CD4-positive, CD25-positive, alpha-beta regulatory T cell (primary cell): ENCODE results near the gene MED12. TPM values are rescaled to one million over a fixed set of nuclear protein-coding genes. Genes with fewer than 3 reads are reported as not detected.

Experiments
- ATAC-seq, 2 donors: fragments of 150-1000 bp; cut with Tn5 transposase; one replicate each; pipeline ENCODE4 v1.10.0; 2021; ENCODE audit warnings: low read depth in 2 of 2, moderate number of reproducible peaks in 2 of 2, moderate library complexity in 1 of 2
- DNase-seq, 3 donors: peaks; one replicate each; pipeline versions ENCODE4 v3.0.0 to v3.0.0-alpha.2; 2012 to 2022; ENCODE audit warnings: mixed read lengths in 1 of 3
- H3K27ac ChIP-seq: one replicate; pipeline ENCODE4 v1.7.0; 2013; ENCODE audit warnings: mild to moderate bottlenecking, low read length; ENCODE audit not compliant: insufficient read depth, poor library complexity, severe bottlenecking
- H3K27me3 ChIP-seq: one replicate; pipeline ENCODE4 v1.7.0; 2013; ENCODE audit warnings: low read length; ENCODE audit not compliant: control insufficient read depth, insufficient read depth
- H3K36me3 ChIP-seq: one replicate; pipeline ENCODE4 v1.7.0; 2013; ENCODE audit warnings: mild to moderate bottlenecking, low read length, moderate library complexity; ENCODE audit not compliant: control insufficient read depth, insufficient read depth
- H3K4me1 ChIP-seq: 2 replicates; pipeline ENCODE4 v1.7.0; 2013; ENCODE audit warnings: mild to moderate bottlenecking, low read length; ENCODE audit not compliant: insufficient read depth, control insufficient read depth, poor library complexity, severe bottlenecking
- H3K4me3 ChIP-seq: one replicate; pipeline ENCODE4 v1.7.0; 2013; ENCODE audit warnings: low read depth, mild to moderate bottlenecking, low read length, moderate library complexity
- H3K9me3 ChIP-seq, 2 experiments: 1 replicate in 1 of 2; 2 replicates in 1 of 2; pipeline ENCODE4 v1.7.0; 2013; ENCODE audit warnings: low read length in 2 of 2, mild to moderate bottlenecking in 1 of 2, moderate library complexity in 1 of 2; ENCODE audit not compliant: control insufficient read depth in 2 of 2
- H3K27ac Mint-ChIP-seq, 3 donors: one replicate each; pipeline ENCODE4 v1.8.0; 2020 to 2022; ENCODE audit warnings: mild to moderate bottlenecking in 3 of 3, mixed read lengths in 3 of 3, moderate library complexity in 2 of 3
- H3K27me3 Mint-ChIP-seq: one replicate; pipeline ENCODE4 v1.8.0; 2022; ENCODE audit warnings: mild to moderate bottlenecking, mixed read lengths
- H3K36me3 Mint-ChIP-seq: one replicate; pipeline ENCODE4 v1.8.0; 2020; ENCODE audit warnings: mixed read lengths
- H3K4me1 Mint-ChIP-seq, 4 donors: one replicate each; pipeline ENCODE4 v1.8.0; 2020 to 2022; ENCODE audit warnings: mixed read lengths in 4 of 4, mild to moderate bottlenecking in 1 of 4
- H3K4me3 Mint-ChIP-seq, 4 donors: one replicate each; pipeline ENCODE4 v1.8.0; 2020 to 2022; ENCODE audit warnings: mild to moderate bottlenecking in 4 of 4, mixed read lengths in 4 of 4, moderate library complexity in 3 of 4
- H3K9me3 Mint-ChIP-seq, 7 donors: one replicate each; pipeline ENCODE4 v1.8.0; 2020 to 2022; ENCODE audit warnings: mixed read lengths in 7 of 7, mild to moderate bottlenecking in 3 of 7, moderate library complexity in 2 of 7
- polyA plus RNA-seq, 4 donors: library from polyadenylated mRNA; unstranded; fragments of 300-500 nt; fragmentation: Illumina TruSeq; gene quantifications; one replicate each; pipeline ENCODE4 v1.2.3, GENCODE V29; 2021
- total RNA-seq: library from RNA; stranded (reverse); gene quantifications from one replicate; pipeline ENCODE4 v1.2.3, GENCODE V29; 2022

Gene MED12
- total and polyA plus RNA-seq, 5 donors from 2014 or later = 6.3 to 83.8 (median 9.1) TPM

GRCh38 chrX:71182871-71183270 is 64.5 kb downstream of the MED12 start:
- ATAC-seq (no peak), DNase-seq (no peak)
- peaks cover 0 to 1% (median 0%) of the 10 kb centered on the region in 7 donors for H3K9me3 Mint-ChIP-seq
- peak overlapping the region; percentile 90 to 98 (median 95) for H3K4me3 Mint-ChIP-seq
- Histone ChIP-seq H3K27me3 (no peaks in the 10 kb centered on the region), H3K4me1 (peaks cover 19% of the 10 kb centered on the region), H3K9me3 (no peaks in the 10 kb centered on the region), H3K4me3 (peak overlapping the region; percentile 87), H3K27ac (peak overlapping the region; percentile 97), H3K36me3 (peaks cover 2% of the 10 kb centered on the region)
- H3K27ac Mint-ChIP-seq = peak overlapping the region; percentile 98 to 99 (median 98)
- H3K27me3 Mint-ChIP-seq = no peaks in the 10 kb centered on the region
- H3K36me3 Mint-ChIP-seq = no peaks in the 10 kb centered on the region
- H3K4me1 Mint-ChIP-seq = peaks cover 0 to 29% (median 6%) of the 10 kb centered on the region in 4 donors

GRCh38 chrX:71183341-71183740 is 64.9 kb downstream of the MED12 start:
- Mint-ChIP-seq H3K4me1 (peaks cover 0 to 29% (median 6%) of the 10 kb centered on the region in 4 donors), H3K36me3 (no peaks in the 10 kb centered on the region), H3K4me3 (no peak overlapping the region), H3K9me3 (peaks cover 0 to 1% (median 0%) of the 10 kb centered on the region in 7 donors), H3K27ac (peak overlapping the region in 1 of 3 donors; percentile 26), H3K27me3 (no peaks in the 10 kb centered on the region)
- Histone ChIP-seq H3K9me3 (no peaks in the 10 kb centered on the region), H3K27ac (peak overlapping the region; percentile 97), H3K4me3 (no peak overlapping the region), H3K4me1 (peaks cover 19% of the 10 kb centered on the region), H3K36me3 (no peaks in the 10 kb centered on the region), H3K27me3 (no peaks in the 10 kb centered on the region)
- ATAC-seq (no peak), DNase-seq (no peak)

- no peak for DNase-seq
- H3K27me3 Mint-ChIP-seq = no peaks in the 10 kb centered on the region
- H3K4me3 ChIP-seq = no peak overlapping the region
- no peaks in the 10 kb centered on the region for H3K27me3 ChIP-seq
- H3K36me3 Mint-ChIP-seq = no peaks in the 10 kb centered on the region
- peaks cover 0 to 25% (median 6%) of the 10 kb centered on the region in 4 donors for H3K4me1 Mint-ChIP-seq
- peaks cover 0 to 1% (median 0%) of the 10 kb centered on the region in 7 donors for H3K9me3 Mint-ChIP-seq
- no peaks in the 10 kb centered on the region for H3K36me3 ChIP-seq
- H3K4me3 Mint-ChIP-seq = peak overlapping the region in 2 of 4 donors; percentile 25 to 77
- H3K4me1 ChIP-seq = peaks cover 19% of the 10 kb centered on the region
- no peak overlapping the region for H3K27ac Mint-ChIP-seq
- H3K9me3 ChIP-seq = no peaks in the 10 kb centered on the region
- no peak overlapping the region for H3K27ac ChIP-seq
- ATAC-seq = no peak
Observed at GRCh38 chrX:71184092-71184491, 65.7 kb downstream of the MED12 start.

GRCh38 chrX:71184803-71185495 is 66.6 kb downstream of the MED12 start:
- no peaks in the 10 kb centered on the region for H3K36me3 Mint-ChIP-seq
- ATAC-seq (no peak), DNase-seq (no peak)
- peaks cover 0 to 1% (median 0%) of the 10 kb centered on the region in 7 donors for H3K9me3 Mint-ChIP-seq
- H3K4me3 Mint-ChIP-seq = no peak overlapping the region
- H3K36me3 ChIP-seq = no peaks in the 10 kb centered on the region
- peaks cover 19% of the 10 kb centered on the region for H3K4me1 ChIP-seq
- peaks cover 0 to 22% (median 6%) of the 10 kb centered on the region in 4 donors for H3K4me1 Mint-ChIP-seq
- H3K27me3 ChIP-seq = no peaks in the 10 kb centered on the region
- H3K4me3 ChIP-seq = no peak overlapping the region
- no peaks in the 10 kb centered on the region for H3K9me3 ChIP-seq
- H3K27me3 Mint-ChIP-seq = no peaks in the 10 kb centered on the region
- no peak overlapping the region for H3K27ac ChIP-seq
- peak overlapping the region in 1 of 3 donors; percentile 16 for H3K27ac Mint-ChIP-seq

GRCh38 chrX:71191248-71191647 is 72.9 kb downstream of the MED12 start:
- Mint-ChIP-seq H3K9me3 (no peaks in the 10 kb centered on the region), H3K27me3 (no peaks in the 10 kb centered on the region), H3K36me3 (no peaks in the 10 kb centered on the region), H3K4me1 (peaks cover 6 to 32% (median 14%) of the 10 kb centered on the region in 4 donors), H3K4me3 (peak overlapping the region in 1 of 4 donors; percentile 12), H3K27ac (peak overlapping the region in 2 of 3 donors; percentile 1 to 57)
- ATAC-seq = no peak
- H3K36me3 ChIP-seq = no peaks in the 10 kb centered on the region
- peaks cover 4% of the 10 kb centered on the region for H3K4me1 ChIP-seq
- H3K4me3 ChIP-seq = no peak overlapping the region
- H3K27ac ChIP-seq = no peak overlapping the region
- no peaks in the 10 kb centered on the region for H3K9me3 ChIP-seq
- H3K27me3 ChIP-seq = no peaks in the 10 kb centered on the region
- no peak for DNase-seq

Other genes with a start within 250 kb of the MED12 start
- gene TEX11, start 209.9 kb upstream of the MED12 start, total RNA-seq = not detected
- gene TEX11, start 209.9 kb upstream of the MED12 start, polyA plus RNA-seq = not detected
- not detected for gene SLC7A3, start 187.5 kb upstream of the MED12 start, total RNA-seq
- gene SLC7A3, start 187.5 kb upstream of the MED12 start, polyA plus RNA-seq = not detected
- gene SNX12, start 50.3 kb upstream of the MED12 start, total RNA-seq = 29.5 TPM
- 1 to 10 TPM; 4.0 to 9.2 (median 5.8) TPM for gene SNX12, start 50.3 kb upstream of the MED12 start, polyA plus RNA-seq
- gene FOXO4, start 22.7 kb upstream of the MED12 start, total RNA-seq = 49.9 TPM
- 1 to 10 TPM; 1.8 to 3.3 (median 2.5) TPM for gene FOXO4, start 22.7 kb upstream of the MED12 start, polyA plus RNA-seq
- 81.0 TPM for gene CXorf65, start 11.9 kb upstream of the MED12 start, total RNA-seq
- gene CXorf65, start 11.9 kb upstream of the MED12 start, polyA plus RNA-seq = 1 to 10 TPM; 1.6 to 4.3 (median 3.2) TPM
- gene IL2RG, start 7.0 kb upstream of the MED12 start, total RNA-seq = 504 TPM
- 1,000 to 10,000 TPM in 3 of 4 donors, 100 to 1,000 TPM in 1; 997 to 1,278 (median 1,072) TPM for gene IL2RG, start 7.0 kb upstream of the MED12 start, polyA plus RNA-seq
- 4.4 TPM for gene NLGN3, start 26.2 kb downstream of the MED12 start, total RNA-seq
- under 1 TPM in 1 of 4 donors, not detected in 3; 0.05 TPM for gene NLGN3, start 26.2 kb downstream of the MED12 start, polyA plus RNA-seq
- not detected for gene GJB1, start 104.6 kb downstream of the MED12 start, total RNA-seq
- gene GJB1, start 104.6 kb downstream of the MED12 start, polyA plus RNA-seq = not detected
- 19.5 TPM for gene ZMYM3, start 135.5 kb downstream of the MED12 start, total RNA-seq
- gene ZMYM3, start 135.5 kb downstream of the MED12 start, polyA plus RNA-seq = 1 to 10 TPM; 4.9 to 7.3 (median 6.3) TPM
- 388 TPM for gene NONO, start 165.0 kb downstream of the MED12 start, total RNA-seq
- 100 to 1,000 TPM; 171 to 182 (median 177) TPM for gene NONO, start 165.0 kb downstream of the MED12 start, polyA plus RNA-seq
- gene ITGB1BP2, start 183.2 kb downstream of the MED12 start, total RNA-seq = 1.4 TPM
- gene ITGB1BP2, start 183.2 kb downstream of the MED12 start, polyA plus RNA-seq = not detected
- gene TAF1, start 247.8 kb downstream of the MED12 start, total RNA-seq = 65.2 TPM
- 1 to 10 TPM; 3.8 to 8.8 (median 5.2) TPM for gene TAF1, start 247.8 kb downstream of the MED12 start, polyA plus RNA-seq